Stomach (tissue), 9 donors: Measurements from ENCODE around the gene SMOC2. TPM values are rescaled to one million over a fixed set of nuclear protein-coding genes. Genes with fewer than 3 reads are reported as not detected.
A peak's percentile ranks its signal among the peaks of the same experiment; 100 is the strongest.

ENCODE experiments used
- DNase-seq, 2 donors: peaks; one replicate each; pipeline versions ENCODE4 v3.0.0 to v3.0.0-alpha.2; 2013 to 2019
- H3K27ac ChIP-seq, 5 donors: fragments of 200-600 bp in 4 of 5; sonication (generic) in 4 of 5; one replicate each; pipeline ENCODE4 v1.5.1; 2013 to 2019; ENCODE audit warnings: mild to moderate bottlenecking in 1 of 5, moderate library complexity in 1 of 5
- H3K27me3 ChIP-seq, 3 donors: fragments of 200-600 bp; sonication (generic); one replicate each; pipeline ENCODE4 v1.5.1; 2017 to 2019; ENCODE audit warnings: mixed run types in 1 of 3
- H3K36me3 ChIP-seq, 4 donors: fragments of 200-600 bp; sonication (generic); 1 replicate in 3 of 4; 2 replicates in 1 of 4; pipeline ENCODE4 v1.5.1; 2016 to 2019
- H3K4me1 ChIP-seq, 4 donors: fragments of 200-600 bp; sonication (generic); one replicate each; pipeline ENCODE4 v1.5.1; 2016 to 2019
- H3K4me3 ChIP-seq, 4 donors: fragments of 200-600 bp; sonication (generic) in 3 of 4; one replicate each; pipeline ENCODE4 v1.5.1; 2016 to 2019; ENCODE audit warnings: mild to moderate bottlenecking in 1 of 4
- H3K9me3 ChIP-seq, 4 donors: fragments of 200-600 bp; sonication (generic); one replicate each; pipeline ENCODE4 v1.5.1; 2016 to 2019
- CTCF ChIP-seq, 7 experiments: fragments of 450-650 bp in 4 of 7; fragments of 200-600 bp in 3 of 7; sonication (generic) in 3 of 7; IDR thresholded peaks; one replicate each; pipeline ENCODE4 v1.5.1; 2016 to 2019; ENCODE audit warnings: antibody characterized with exemption in 7 of 7, control low read depth in 2 of 7, mild to moderate bottlenecking in 1 of 7
- EP300 ChIP-seq: sonication (generic); formaldehyde crosslinking; IDR thresholded peaks from one replicate; pipeline ENCODE4 v1.6.1; 2017; ENCODE audit warnings: antibody characterized with exemption
- POLR2A ChIP-seq, 4 donors: fragments of 450-650 bp; IDR thresholded peaks; one replicate each; pipeline ENCODE4 v1.6.1; 2016; ENCODE audit warnings: antibody characterized with exemption in 4 of 4, control low read depth in 2 of 4, mild to moderate bottlenecking in 1 of 4, moderate library complexity in 1 of 4
- POLR2AphosphoS5 ChIP-seq, 3 donors: sonication (generic); formaldehyde crosslinking; IDR thresholded peaks; one replicate each; pipeline ENCODE4 v1.6.1; 2016; ENCODE audit warnings: antibody characterized with exemption in 3 of 3
- WGBS, 5 donors: extraction: QIAGEN DNeasy Blood & Tissue Kit in 3 of 5; methylation state at CpG; one replicate each; pipeline versions ENCODE4 v1.1.5 to v1.1.7; 2013 to 2018; 5-methylcytosine and 5-hydroxymethylcytosine counted together
- intact Hi-C: fragments of 100-400 bp; cut with DNase I; formaldehyde crosslinking; loops from one replicate; pipeline ENCODE4 v1.15.1; 2023; ENCODE audit warnings: low total_unique reads
- polyA plus RNA-seq, 3 donors: library from polyadenylated mRNA; stranded (reverse); fragments of 200-250 nt; gene quantifications; one replicate each; pipeline ENCODE4 v1.2.3, GENCODE V29; 2013
- total RNA-seq, 5 donors: library from RNA; depleted of rRNA; stranded (reverse); fragments of >200 nt; gene quantifications; one replicate each; pipeline versions ENCODE4 v1.1.0 to v1.2.3, GENCODE V29; 2014 to 2016
- donor health status: healthy with polysubstance abuse.
- donor health status: Bipolar disorder and iron deficiency.
- donor health status: healthy.

SMOC2 gene
- total and polyA plus RNA-seq, 8 donors = 7.9 to 520 (median 76.9) TPM

- TF ChIP-seq EP300 (no peak), CTCF (IDR thresholded peaks at IDR 0.05) (no peak), POLR2A (IDR thresholded peaks at IDR 0.05) (no peak), POLR2AphosphoS5 (IDR thresholded peaks at IDR 0.05) (no peak)
- DNase-seq = no peak
- 71 to 85% (median 80%) methylated on average over 21 of the region's 21 CpGs for WGBS, 5 donors
- no peaks in the 10 kb centered on the region for H3K9me3 ChIP-seq
- peak overlapping the region in 3 of 5 donors; percentile 33 to 56 (median 43) for H3K27ac ChIP-seq
- no peaks in the 10 kb centered on the region for H3K36me3 ChIP-seq
- H3K4me3 ChIP-seq = no peak overlapping the region
- no peaks in the 10 kb centered on the region for H3K27me3 ChIP-seq
- H3K4me1 ChIP-seq = peaks cover 0 to 19% (median 8%) of the 10 kb centered on the region in 4 donors
- intact Hi-C loops = no loop called here
These were observed 177.7 kb downstream of the SMOC2 start for GRCh38 chr6:168618546-168619315.

- 64 to 73% (median 67%) methylated on average over 18 to 19 of the region's 19 CpGs for WGBS, 5 donors
- Histone ChIP-seq H3K4me1 (peaks cover 0 to 19% (median 8%) of the 10 kb centered on the region in 4 donors), H3K4me3 (no peak overlapping the region), H3K27ac (peak overlapping the region in 2 of 5 donors; percentile 43 to 56), H3K36me3 (no peaks in the 10 kb centered on the region), H3K9me3 (no peaks in the 10 kb centered on the region), H3K27me3 (no peaks in the 10 kb centered on the region)
- intact Hi-C loops = no loop called here
- DNase-seq = no peak
- TF ChIP-seq POLR2AphosphoS5 (IDR thresholded peaks at IDR 0.05) (no peak), POLR2A (IDR thresholded peaks at IDR 0.05) (no peak), EP300 (no peak), CTCF (IDR thresholded peaks at IDR 0.05) (no peak)
These were observed 178.8 kb downstream of the SMOC2 start for GRCh38 chr6:168619560-168620314.

GRCh38 chr6:168620578-168620977 lies 179.6 kb downstream of the SMOC2 start:
- Histone ChIP-seq H3K4me3 (no peak overlapping the region), H3K9me3 (no peaks in the 10 kb centered on the region), H3K36me3 (no peaks in the 10 kb centered on the region), H3K4me1 (peaks cover 0 to 20% (median 10%) of the 10 kb centered on the region in 4 donors), H3K27me3 (no peaks in the 10 kb centered on the region), H3K27ac (peak overlapping the region in 1 of 5 donors; percentile 56)
- intact Hi-C loops = no loop called here
- WGBS, 5 donors = 61 to 86% (median 73%) methylated on average over 6 of the region's 6 CpGs
- TF ChIP-seq CTCF (IDR thresholded peaks at IDR 0.05) = no peak
- no peak for TF ChIP-seq POLR2AphosphoS5 (IDR thresholded peaks at IDR 0.05)
- no peak for TF ChIP-seq POLR2A (IDR thresholded peaks at IDR 0.05)
- no peak for TF ChIP-seq EP300
- DNase-seq = no peak

- Histone ChIP-seq H3K36me3 (no peaks in the 10 kb centered on the region), H3K4me3 (no peak overlapping the region), H3K27me3 (no peaks in the 10 kb centered on the region), H3K27ac (no peak overlapping the region), H3K9me3 (no peaks in the 10 kb centered on the region), H3K4me1 (peaks cover 0 to 21% (median 10%) of the 10 kb centered on the region in 4 donors)
- no peak for DNase-seq
- TF ChIP-seq EP300 (no peak), POLR2A (IDR thresholded peaks at IDR 0.05) (no peak), CTCF (IDR thresholded peaks at IDR 0.05) (no peak), POLR2AphosphoS5 (IDR thresholded peaks at IDR 0.05) (no peak)
- intact Hi-C loops = no loop called here
- 78 to 87% (median 82%) methylated on average over 13 of the region's 13 CpGs for WGBS, 5 donors
These were observed 182.8 kb downstream of the SMOC2 start for GRCh38 chr6:168623736-168624135.
